ENCODE results near the gene FHL2. TPM values are rescaled to one million over a fixed set of nuclear protein-coding genes. Genes with fewer than 3 reads are reported as not detected.

Gene FHL2
- total and polyA plus RNA-seq, 2 donors (not counting 3 experiments of a cell fraction or from before 2014, with no cell fraction given), result 197 to 491 TPM

DNA sequence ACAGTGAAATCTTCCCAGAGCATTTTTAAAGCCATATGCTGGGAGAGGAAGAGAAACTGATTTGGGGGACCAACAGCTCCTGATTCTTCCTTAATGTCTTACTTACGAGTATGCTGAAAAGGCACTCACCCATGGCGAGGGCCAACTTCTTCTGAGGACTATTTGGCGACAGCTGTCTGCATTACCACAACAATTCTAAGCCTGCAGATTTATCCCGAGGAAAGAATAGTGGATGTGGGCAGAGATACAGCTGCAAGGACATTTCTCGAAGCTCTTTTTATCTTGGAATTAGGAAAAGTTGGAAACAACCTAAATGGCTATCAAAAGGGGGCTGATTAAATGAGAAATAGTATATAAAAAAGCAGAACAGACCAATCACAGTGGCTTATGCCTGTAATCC, 40.3 kb upstream of the FHL2 start:
- intact Hi-C loops (cut with micrococcal nuclease) (no loop called here), dilution Hi-C loops (cut with MboI; ENCODE audit: extremely low pct_ligation_motif_present, low sequenced_read_pairs) (no loop called here)
- H3K9ac ChIP-seq (replicated peaks; ENCODE audit: extremely low read depth, insufficient read depth, low read length), result no peak overlapping the region
- H3K79me2 ChIP-seq (ENCODE audit: control insufficient read depth, insufficient read depth, low read length), result no peaks in the 10 kb centered on the region
- H3K4me1 ChIP-seq (ENCODE audit: control insufficient read depth, extremely low read depth, insufficient read depth, low read length), result no peaks in the 10 kb centered on the region
- ChIA-PET CTCF (interaction anchor here (0.6 to 1.2 kb wide), 3 partner anchors 16 to 190 kb away, joined by 3 to 5 read pairs (median 4); no protein-coding TSS in a partner anchor), POLR2A (interaction anchor here (0.6 kb wide), 1 partner anchor 51 kb away, joined by 4 read pairs; no protein-coding TSS in a partner anchor)
- no TSS peak for BruUV-seq (replicated peaks)
- H3K27ac ChIP-seq (ENCODE audit: insufficient read depth, low read depth, low read length), result no peak overlapping the region
- DNase-seq (ENCODE audit: low read depth, low spot score) (no peak), FAIRE-seq (no peak)
- no peaks in the 10 kb centered on the region for H3K9me3 ChIP-seq (replicated peaks; ENCODE audit: control insufficient read depth, insufficient read depth, low read length)
- TF ChIP-seq FOS (IDR thresholded peaks at IDR 0.05; ENCODE audit: borderline replicate concordance, insufficient read depth, low read length) (no peak), GATA2 (IDR thresholded peaks at IDR 0.05; ENCODE audit: insufficient read depth, insufficient read length, low read depth, low read length) (no peak), EZH2 (IDR thresholded peaks at IDR 0.05; ENCODE audit: borderline replicate concordance, low read depth, low read length, severe bottlenecking) (no peak), POLR2A (IDR thresholded peaks at IDR 0.05; ENCODE audit: low read depth, low read length) (no peak), MYC (IDR thresholded peaks at IDR 0.05; ENCODE audit: low read depth, low read length) (no peak), POLR2AphosphoS5 (IDR thresholded peaks at IDR 0.05; ENCODE audit: insufficient read depth, low read depth, low read length) (no peak), JUN (IDR thresholded peaks at IDR 0.05; ENCODE audit: borderline replicate concordance, insufficient read depth, insufficient read length, low read depth) (no peak)
- TF ChIP-seq, protein P1, sequence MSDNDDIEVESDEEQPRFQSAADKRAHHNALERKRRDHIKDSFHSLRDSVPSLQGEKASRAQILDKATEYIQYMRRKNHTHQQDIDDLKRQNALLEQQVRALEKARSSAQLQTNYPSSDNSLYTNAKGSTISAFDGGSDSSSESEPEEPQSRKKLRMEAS (IDR thresholded peaks at IDR 0.05; ENCODE audit: insufficient read depth, insufficient read length), result no peak
- TF ChIP-seq, protein P2, sequence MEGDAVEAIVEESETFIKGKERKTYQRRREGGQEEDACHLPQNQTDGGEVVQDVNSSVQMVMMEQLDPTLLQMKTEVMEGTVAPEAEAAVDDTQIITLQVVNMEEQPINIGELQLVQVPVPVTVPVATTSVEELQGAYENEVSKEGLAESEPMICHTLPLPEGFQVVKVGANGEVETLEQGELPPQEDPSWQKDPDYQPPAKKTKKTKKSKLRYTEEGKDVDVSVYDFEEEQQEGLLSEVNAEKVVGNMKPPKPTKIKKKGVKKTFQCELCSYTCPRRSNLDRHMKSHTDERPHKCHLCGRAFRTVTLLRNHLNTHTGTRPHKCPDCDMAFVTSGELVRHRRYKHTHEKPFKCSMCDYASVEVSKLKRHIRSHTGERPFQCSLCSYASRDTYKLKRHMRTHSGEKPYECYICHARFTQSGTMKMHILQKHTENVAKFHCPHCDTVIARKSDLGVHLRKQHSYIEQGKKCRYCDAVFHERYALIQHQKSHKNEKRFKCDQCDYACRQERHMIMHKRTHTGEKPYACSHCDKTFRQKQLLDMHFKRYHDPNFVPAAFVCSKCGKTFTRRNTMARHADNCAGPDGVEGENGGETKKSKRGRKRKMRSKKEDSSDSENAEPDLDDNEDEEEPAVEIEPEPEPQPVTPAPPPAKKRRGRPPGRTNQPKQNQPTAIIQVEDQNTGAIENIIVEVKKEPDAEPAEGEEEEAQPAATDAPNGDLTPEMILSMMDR (IDR thresholded peaks at IDR 0.05; ENCODE audit: extremely low read depth in 1 of 2, insufficient read depth in 1 of 2, low read depth in 1 of 2, low read length in 2 of 2), result no peak
- H3K4me3 ChIP-seq (replicated peaks in 1 of 3; ENCODE audit: insufficient read depth in 1 of 3, low read depth in 1 of 3, low read length in 3 of 3), result no peak overlapping the region
- no peak overlapping the region for H2AFZ ChIP-seq (ENCODE audit: low read depth, low read length)
- no peaks in the 10 kb centered on the region for H3K36me3 ChIP-seq (ENCODE audit: control insufficient read depth in 2 of 2, extremely low read depth in 1 of 2, insufficient read depth in 2 of 2, low read length in 2 of 2)
- H3K27me3 ChIP-seq (ENCODE audit: control insufficient read depth in 2 of 2, insufficient read depth in 2 of 2, low read length in 2 of 2), result peaks cover 3 to 13% of the 10 kb centered on the region in 2 experiments
- H4K20me1 ChIP-seq (replicated peaks; ENCODE audit: control insufficient read depth, extremely low read depth, insufficient read depth, low read length), result no peaks in the 10 kb centered on the region
- no peak overlapping the region for H3K4me2 ChIP-seq (ENCODE audit: insufficient read depth, low read length)
- no peaks in the 10 kb centered on the region for H3K9me1 ChIP-seq (replicated peaks; ENCODE audit: control insufficient read depth, extremely low read depth, insufficient read depth, low read length)

Data from endothelial cell of umbilical vein (primary cell).